ENCODE data around the gene CTSA.

Gene CTSA

GRCh38 chr20:45938727-45939438 lies 47.7 kb downstream of the CTSA start:
- DNase-seq (ENCODE audit: low read depth in 2 of 2): no peak

- no peak for DNase-seq (ENCODE audit: low read depth in 2 of 2)
Observed at GRCh38 chr20:45940053-45940452, 48.9 kb downstream of the CTSA start.

GRCh38 chr20:45940469-45940868 lies 49.3 kb downstream of the CTSA start:
- no peak for DNase-seq (ENCODE audit: low read depth in 2 of 2)

- DNase-seq (ENCODE audit: low read depth in 2 of 2): no peak
Observed at GRCh38 chr20:45943613-45944012, 52.5 kb downstream of the CTSA start.

GRCh38 chr20:45944151-45944964 lies 53.2 kb downstream of the CTSA start:
- no peak for DNase-seq (ENCODE audit: low read depth in 2 of 2)

- no peak for DNase-seq (ENCODE audit: low read depth in 2 of 2)
Observed at GRCh38 chr20:45944965-45945677, 54.0 kb downstream of the CTSA start.

- no peak for DNase-seq (ENCODE audit: low read depth in 2 of 2)
Observed at GRCh38 chr20:45945678-45946148, 54.6 kb downstream of the CTSA start.

- DNase-seq (ENCODE audit: low read depth in 2 of 2): peak; percentile 42 to 50
Observed at GRCh38 chr20:45946149-45946970, 55.2 kb downstream of the CTSA start.

GRCh38 chr20:45947110-45947866 lies 56.2 kb downstream of the CTSA start:
- no peak for DNase-seq (ENCODE audit: low read depth in 2 of 2)

- no peak for DNase-seq (ENCODE audit: low read depth in 2 of 2)
Observed at GRCh38 chr20:45948261-45948733, 57.2 kb downstream of the CTSA start.

Data from stimulated activated CD8-positive, alpha-beta memory T cell treated with anti-CD3 and anti-CD28 coated beads, Interleukin-15, amount 100 ng/mL, for 48 hours (primary cell).